ENCODE results near the gene PFDN4.

DNA sequence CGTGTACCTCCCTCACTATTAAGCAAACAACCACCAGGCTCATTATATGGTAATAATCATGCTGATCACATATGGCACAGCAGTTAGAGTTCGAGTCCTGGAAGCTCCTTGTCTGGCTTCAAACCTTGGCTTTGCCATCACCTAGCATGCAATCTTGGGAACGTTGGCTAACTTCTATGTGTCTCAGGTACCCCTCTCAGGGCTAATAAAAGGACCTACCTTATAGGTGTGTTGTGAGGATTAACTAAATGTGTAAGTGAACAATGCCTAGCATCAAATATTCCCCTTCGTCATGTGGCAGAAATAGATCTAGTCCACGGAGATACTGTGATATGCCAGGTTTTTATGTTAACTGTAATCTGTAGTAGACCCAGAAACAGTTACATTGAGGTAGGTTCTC lies 44.5 kb upstream of the PFDN4 start:
- TF ChIP-seq, protein P1, sequence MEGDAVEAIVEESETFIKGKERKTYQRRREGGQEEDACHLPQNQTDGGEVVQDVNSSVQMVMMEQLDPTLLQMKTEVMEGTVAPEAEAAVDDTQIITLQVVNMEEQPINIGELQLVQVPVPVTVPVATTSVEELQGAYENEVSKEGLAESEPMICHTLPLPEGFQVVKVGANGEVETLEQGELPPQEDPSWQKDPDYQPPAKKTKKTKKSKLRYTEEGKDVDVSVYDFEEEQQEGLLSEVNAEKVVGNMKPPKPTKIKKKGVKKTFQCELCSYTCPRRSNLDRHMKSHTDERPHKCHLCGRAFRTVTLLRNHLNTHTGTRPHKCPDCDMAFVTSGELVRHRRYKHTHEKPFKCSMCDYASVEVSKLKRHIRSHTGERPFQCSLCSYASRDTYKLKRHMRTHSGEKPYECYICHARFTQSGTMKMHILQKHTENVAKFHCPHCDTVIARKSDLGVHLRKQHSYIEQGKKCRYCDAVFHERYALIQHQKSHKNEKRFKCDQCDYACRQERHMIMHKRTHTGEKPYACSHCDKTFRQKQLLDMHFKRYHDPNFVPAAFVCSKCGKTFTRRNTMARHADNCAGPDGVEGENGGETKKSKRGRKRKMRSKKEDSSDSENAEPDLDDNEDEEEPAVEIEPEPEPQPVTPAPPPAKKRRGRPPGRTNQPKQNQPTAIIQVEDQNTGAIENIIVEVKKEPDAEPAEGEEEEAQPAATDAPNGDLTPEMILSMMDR (IDR thresholded peaks at IDR 0.05), result no peak
- TF ChIP-seq POLR2A (IDR thresholded peaks at IDR 0.05), result no peak
